Sigmoid colon (tissue), 7 donors: ENCODE data around the gene TRAF2. TPM values are rescaled to one million over a fixed set of nuclear protein-coding genes. Genes with fewer than 3 reads are reported as not detected.
A peak's percentile ranks its signal among the peaks of the same experiment; 100 is the strongest.
"Not testable (repeated sequence)": the region's sequence is repeated elsewhere in the genome, so short reads cannot be mapped to it uniquely, and the experiment has no call there.

ENCODE experiments used
- DNase-seq: peaks from one replicate; pipeline ENCODE4 v3.0.0-alpha.2; 2019
- H3K27ac ChIP-seq, 4 donors: fragments of 200-600 bp; sonication (generic); one replicate each; pipeline ENCODE4 v1.5.1; 2016 to 2019; ENCODE audit warnings: mild to moderate bottlenecking in 1 of 4
- H3K27me3 ChIP-seq, 3 donors: fragments of 200-600 bp; sonication (generic); one replicate each; pipeline ENCODE4 v1.5.1; 2019; ENCODE audit warnings: mild to moderate bottlenecking in 1 of 3
- H3K36me3 ChIP-seq, 4 donors: fragments of 200-600 bp; sonication (generic); one replicate each; pipeline ENCODE4 v1.5.1; 2016 to 2019
- H3K4me1 ChIP-seq, 4 donors: fragments of 200-600 bp; sonication (generic); one replicate each; pipeline ENCODE4 v1.5.1; 2017 to 2019
- H3K4me3 ChIP-seq, 4 donors: fragments of 200-600 bp; sonication (generic); one replicate each; pipeline ENCODE4 v1.5.1; 2017 to 2019; ENCODE audit warnings: mild to moderate bottlenecking in 2 of 4, moderate library complexity in 1 of 4
- H3K9me3 ChIP-seq, 4 donors: fragments of 200-600 bp in 3 of 4; sonication (generic) in 3 of 4; one replicate each; pipeline versions ENCODE4 v1.5.1 to v1.6.1; 2013 to 2019
- EP300 ChIP-seq, 4 donors: sonication (generic); formaldehyde crosslinking; IDR thresholded peaks; one replicate each; pipeline ENCODE4 v1.6.1; 2017; ENCODE audit warnings: antibody characterized with exemption in 4 of 4
- POLR2A ChIP-seq, 2 donors: fragments of 450-650 bp; IDR thresholded peaks; one replicate each; pipeline ENCODE4 v1.6.1; 2016; ENCODE audit warnings: antibody characterized with exemption in 2 of 2, mild to moderate bottlenecking in 2 of 2, moderate library complexity in 2 of 2
- POLR2AphosphoS5 ChIP-seq, 4 donors: sonication (generic); formaldehyde crosslinking; IDR thresholded peaks; one replicate each; pipeline ENCODE4 v1.6.1; 2017; ENCODE audit warnings: antibody characterized with exemption in 4 of 4
- WGBS, 2 donors: extraction: QIAGEN DNeasy Blood & Tissue Kit; methylation state at CpG; one replicate each; pipeline ENCODE4 v1.1.7; 2013; 5-methylcytosine and 5-hydroxymethylcytosine counted together
- intact Hi-C: fragments of 100-400 bp; cut with DNase I; formaldehyde crosslinking; loops from one replicate; pipeline ENCODE4 v1.15.1; 2023
- polyA plus RNA-seq, 3 donors: library from polyadenylated mRNA; stranded (reverse); fragments of 200-250 nt; gene quantifications; one replicate each; pipeline ENCODE4 v1.2.3, GENCODE V29; 2013
- total RNA-seq, 4 donors: library from RNA; depleted of rRNA; stranded (reverse); fragments of >200 nt; gene quantifications; one replicate each; pipeline ENCODE4 v1.1.0, GENCODE V29; 2016
- TF ChIP-seq, protein P1 (sequence below), 4 experiments: fragments of 450-650 bp in 3 of 4; fragments of 200-600 bp in 1 of 4; IDR thresholded peaks; one replicate each; pipeline ENCODE4 v1.5.1; 2016 to 2019; ENCODE audit warnings: antibody characterized with exemption in 4 of 4, mild to moderate bottlenecking in 3 of 4, moderate library complexity in 2 of 4
- donor health status: healthy with polysubstance abuse.
- donor health status: Bipolar disorder and iron deficiency.
- donor health status: healthy.

Gene TRAF2
- total and polyA plus RNA-seq, 7 donors = 1.8 to 21.9 (median 5.5) TPM

DNA sequence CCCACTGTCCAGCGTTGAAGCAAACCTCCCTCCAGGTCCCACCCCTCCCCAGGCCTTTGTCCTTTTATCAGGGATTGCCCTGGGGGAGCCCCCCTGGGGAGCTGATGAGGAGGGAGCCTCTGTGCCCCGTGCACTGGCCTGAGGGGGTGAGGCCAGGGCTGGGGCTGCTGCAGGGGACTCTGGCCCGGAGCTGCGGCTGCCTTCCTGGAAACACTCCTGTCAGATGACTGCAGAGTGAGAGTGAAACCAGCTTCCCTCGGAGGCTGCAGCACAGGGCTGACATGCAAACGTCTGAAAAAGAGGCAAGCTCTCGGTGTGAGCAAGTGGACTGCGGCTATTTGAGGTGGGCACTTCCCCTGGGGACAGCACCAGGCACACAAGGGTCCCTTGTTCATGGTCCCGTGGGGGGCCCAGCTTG, 4.6 kb upstream of the TRAF2 start:
- DNase-seq = no peak
- Histone ChIP-seq H3K9me3 (no peaks in the 10 kb centered on the region), H3K4me1 (peaks cover 0 to 25% (median 21%) of the 10 kb centered on the region in 4 donors), H3K27ac (peak overlapping the region; percentile 18 to 52 (median 30)), H3K4me3 (no peak overlapping the region), H3K27me3 (no peaks in the 10 kb centered on the region), H3K36me3 (no peaks in the 10 kb centered on the region)
- TF ChIP-seq, protein P1, sequence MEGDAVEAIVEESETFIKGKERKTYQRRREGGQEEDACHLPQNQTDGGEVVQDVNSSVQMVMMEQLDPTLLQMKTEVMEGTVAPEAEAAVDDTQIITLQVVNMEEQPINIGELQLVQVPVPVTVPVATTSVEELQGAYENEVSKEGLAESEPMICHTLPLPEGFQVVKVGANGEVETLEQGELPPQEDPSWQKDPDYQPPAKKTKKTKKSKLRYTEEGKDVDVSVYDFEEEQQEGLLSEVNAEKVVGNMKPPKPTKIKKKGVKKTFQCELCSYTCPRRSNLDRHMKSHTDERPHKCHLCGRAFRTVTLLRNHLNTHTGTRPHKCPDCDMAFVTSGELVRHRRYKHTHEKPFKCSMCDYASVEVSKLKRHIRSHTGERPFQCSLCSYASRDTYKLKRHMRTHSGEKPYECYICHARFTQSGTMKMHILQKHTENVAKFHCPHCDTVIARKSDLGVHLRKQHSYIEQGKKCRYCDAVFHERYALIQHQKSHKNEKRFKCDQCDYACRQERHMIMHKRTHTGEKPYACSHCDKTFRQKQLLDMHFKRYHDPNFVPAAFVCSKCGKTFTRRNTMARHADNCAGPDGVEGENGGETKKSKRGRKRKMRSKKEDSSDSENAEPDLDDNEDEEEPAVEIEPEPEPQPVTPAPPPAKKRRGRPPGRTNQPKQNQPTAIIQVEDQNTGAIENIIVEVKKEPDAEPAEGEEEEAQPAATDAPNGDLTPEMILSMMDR (IDR thresholded peaks at IDR 0.05) = no peak
- no peak for TF ChIP-seq EP300 (IDR thresholded peaks at IDR 0.05)
- TF ChIP-seq POLR2A (IDR thresholded peaks at IDR 0.05) = no peak
- TF ChIP-seq POLR2AphosphoS5 (IDR thresholded peaks at IDR 0.05) = no peak
- 8 to 9% methylated on average over 9 of the region's 9 CpGs for WGBS, 2 donors
- intact Hi-C loops = no loop called here

DNA sequence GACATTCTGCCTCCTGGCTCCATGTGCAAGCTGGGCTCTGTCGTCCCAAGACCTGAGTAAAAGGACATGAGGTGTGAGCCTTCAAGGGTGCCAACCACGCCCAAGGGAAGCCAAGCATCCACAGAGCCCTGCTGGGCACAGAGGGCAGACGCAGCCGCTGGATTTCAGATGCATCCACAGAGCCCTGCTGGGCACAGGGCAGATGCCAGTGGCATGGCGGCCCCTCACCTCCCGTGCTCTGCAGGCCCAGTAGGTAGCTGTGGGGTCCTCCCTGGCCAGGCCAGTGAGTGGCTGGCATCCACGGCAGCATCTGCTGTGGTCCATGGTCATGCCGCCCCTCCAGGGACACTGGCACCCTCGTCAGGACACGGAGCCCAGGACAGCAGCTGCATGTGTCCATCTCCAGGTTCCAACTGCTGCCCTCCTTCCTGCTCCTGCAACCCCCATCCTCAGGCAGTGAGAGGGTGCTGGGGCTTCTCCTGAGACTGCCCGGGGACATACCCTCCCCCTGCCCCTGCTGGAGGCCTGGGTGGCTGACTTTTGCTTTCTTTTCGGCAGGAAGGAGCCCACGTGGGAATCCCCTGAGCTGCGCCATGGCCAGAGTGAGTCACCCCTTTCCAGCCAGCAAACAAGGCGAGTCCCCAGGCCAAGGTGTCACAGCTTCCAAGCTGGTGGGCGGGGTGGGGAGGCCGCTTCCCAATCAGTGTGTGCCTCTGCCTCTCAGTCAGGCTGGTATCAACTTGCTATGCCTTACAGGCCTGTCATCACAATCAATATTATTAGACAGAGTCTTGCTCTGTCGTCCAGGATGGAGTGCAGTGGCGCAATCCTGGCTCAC, 4.0 kb upstream of the TRAF2 start:
- no peaks in the 10 kb centered on the region for H3K9me3 ChIP-seq
- 28 to 44% methylated on average over 19 of the region's 19 CpGs for WGBS, 2 donors
- peak overlapping the region in 1 of 4 donors; percentile 13 for H3K4me3 ChIP-seq
- no peaks in the 10 kb centered on the region for H3K36me3 ChIP-seq
- H3K27me3 ChIP-seq = no peaks in the 10 kb centered on the region
- peaks cover 0 to 31% (median 26%) of the 10 kb centered on the region in 4 donors for H3K4me1 ChIP-seq
- DNase-seq = peak; percentile 80
- intact Hi-C loops = no loop called here
- TF ChIP-seq, protein P1 (IDR thresholded peaks at IDR 0.05) = no peak
- TF ChIP-seq EP300 (IDR thresholded peaks at IDR 0.05) (no peak), POLR2AphosphoS5 (IDR thresholded peaks at IDR 0.05) (no peak)
- peak overlapping the region; percentile 18 to 52 (median 23) for H3K27ac ChIP-seq

DNA sequence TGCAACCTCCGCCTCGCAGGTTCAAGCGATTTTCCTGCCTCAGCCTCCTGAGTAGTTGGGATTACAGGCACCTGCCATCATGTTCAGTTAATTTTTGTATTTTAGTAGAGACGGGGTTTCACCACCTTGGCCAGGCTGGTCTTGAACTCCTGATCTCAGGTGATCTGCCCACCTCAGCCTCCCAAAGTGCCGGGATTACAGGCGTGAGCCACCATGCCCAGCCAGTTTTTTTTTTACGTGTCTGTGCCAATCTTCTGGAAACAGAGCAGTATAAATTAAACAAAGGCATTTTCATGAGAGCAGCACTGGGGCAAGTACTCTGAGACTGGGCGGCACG, 3.4 kb upstream of the TRAF2 start:
- H3K9me3 ChIP-seq, H3K4me3 ChIP-seq, DNase-seq, H3K36me3 ChIP-seq, H3K27me3 ChIP-seq, intact Hi-C loops: not testable (repeated sequence)
- WGBS, 2 donors = 76 to 87% methylated on average over 9 of the region's 9 CpGs
- H3K4me1 ChIP-seq = peaks cover 0 to 37% (median 32%) of the 10 kb centered on the region in 4 donors
- H3K27ac ChIP-seq = peak overlapping the region in 1 of 4 donors; percentile 14

DNA sequence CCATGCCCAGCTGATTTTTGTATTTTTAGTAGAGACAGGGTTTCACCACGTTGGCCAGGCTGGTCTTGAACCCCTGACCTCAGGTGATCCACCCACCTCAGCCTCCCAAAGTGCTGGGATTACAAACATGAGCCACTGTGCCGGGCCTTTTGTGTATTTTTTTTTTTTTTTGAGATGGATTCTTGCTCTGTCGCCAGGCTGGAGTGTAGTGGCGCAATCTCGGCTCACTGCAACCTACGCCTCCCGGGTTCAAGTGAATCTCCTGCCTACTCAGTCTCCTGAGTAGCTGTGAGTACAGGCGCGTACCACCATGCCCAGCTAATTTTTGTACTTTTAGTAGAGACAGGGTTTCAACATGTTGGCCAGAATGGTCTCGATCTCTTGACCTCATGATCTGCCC, 2.6 kb upstream of the TRAF2 start:
- H3K36me3 ChIP-seq, H3K27ac ChIP-seq, DNase-seq, H3K4me3 ChIP-seq, H3K27me3 ChIP-seq, H3K9me3 ChIP-seq, intact Hi-C loops: not testable (repeated sequence)
- peaks cover 0 to 38% (median 32%) of the 10 kb centered on the region in 4 donors for H3K4me1 ChIP-seq
- 87% methylated on average over 10 of the region's 10 CpGs for WGBS, 2 donors

DNA sequence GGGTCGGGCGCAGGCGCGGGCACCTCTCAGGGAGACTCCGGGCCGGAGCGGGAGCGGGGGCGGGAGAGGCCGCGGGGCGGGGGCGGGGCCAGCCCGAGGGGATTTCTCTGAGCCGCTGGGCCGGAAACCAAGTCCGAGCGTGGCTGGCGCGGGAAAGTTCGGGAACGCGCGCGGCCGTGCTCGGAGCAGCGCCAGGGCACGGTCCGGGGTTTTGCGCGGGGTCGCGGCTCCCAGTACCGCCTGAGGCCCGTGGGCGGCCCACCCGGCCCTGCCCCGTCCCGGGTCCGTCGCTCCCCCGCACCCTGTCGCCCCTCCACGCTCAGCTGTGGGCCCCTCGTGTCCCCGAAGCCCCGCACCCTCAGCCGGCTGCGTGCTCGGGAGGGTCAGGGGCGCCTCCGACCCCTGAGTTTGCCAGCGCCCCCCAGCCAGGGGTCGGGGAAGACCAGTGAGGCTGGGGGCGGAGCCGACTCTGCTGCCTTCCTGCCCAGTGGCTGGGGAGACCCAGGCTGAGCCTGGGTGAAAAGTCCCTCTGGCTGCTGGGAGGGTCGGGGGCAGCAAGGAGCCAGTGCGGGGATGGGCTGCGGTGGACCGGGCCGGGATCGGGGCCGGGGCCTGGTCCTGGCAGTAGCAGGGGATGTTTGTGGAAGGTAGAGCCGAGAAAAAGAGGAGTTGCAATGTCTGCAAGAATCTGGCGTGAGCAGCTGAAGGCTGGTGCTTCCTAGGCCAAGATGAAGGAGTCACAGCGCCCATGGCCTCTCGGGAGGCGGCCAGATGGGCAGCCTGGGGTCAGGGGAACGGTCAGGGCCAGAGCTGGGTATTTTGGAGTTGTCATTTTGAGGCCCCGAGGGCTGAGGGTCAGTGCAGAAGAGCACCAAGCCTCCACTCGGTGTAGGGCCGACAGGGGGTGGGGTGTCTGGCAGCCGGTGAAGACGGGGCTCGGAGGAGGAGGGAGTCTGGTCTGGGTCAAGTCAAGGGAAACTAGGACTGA, 588 bp downstream of the TRAF2 start:
- 1% methylated on average over 76 of the region's 76 CpGs for WGBS, 2 donors
- TF ChIP-seq EP300 (IDR thresholded peaks at IDR 0.05) = no peak
- no peak for TF ChIP-seq POLR2A (IDR thresholded peaks at IDR 0.05)
- no peak for TF ChIP-seq POLR2AphosphoS5 (IDR thresholded peaks at IDR 0.05)
- TF ChIP-seq, protein P1 (IDR thresholded peaks at IDR 0.05) = no peak
- Histone ChIP-seq H3K27me3 (no peaks in the 10 kb centered on the region), H3K36me3 (peaks cover 0 to 7% (median 0%) of the 10 kb centered on the region in 4 donors), H3K4me1 (peaks cover 0 to 32% (median 27%) of the 10 kb centered on the region in 4 donors), H3K4me3 (peak overlapping the region; percentile 70 to 99 (median 98)), H3K27ac (peak overlapping the region; percentile 85 to 91 (median 88)), H3K9me3 (no peaks in the 10 kb centered on the region)
- DNase-seq = no peak
- intact Hi-C loops = loop anchor here (2.0 to 5.0 kb wide), 3 partner anchors 22 to 95 kb away; partner anchors contain the start of genes FBXW5 and TMEM141
